Gastrocnemius medialis (tissue), 4 donors: ENCODE measurements around the gene GRM5. TPM values are rescaled to one million over a fixed set of nuclear protein-coding genes. Genes with fewer than 3 reads are reported as not detected.

Experiments used
- ATAC-seq, 2 donors: fragments of 150-250 bp; one replicate each; pipeline ENCODE4 v1.9.1; 2016
- DNase-seq, 2 donors: peaks; one replicate each; pipeline ENCODE4 v3.0.0-alpha.2; 2019
- H3K27ac ChIP-seq, 4 donors: fragments of 200-600 bp; sonication (generic); 1 replicate in 1 of 4; 2 replicates in 3 of 4; pipeline ENCODE4 v1.5.1; 2016 to 2018; ENCODE audit warnings: mild to moderate bottlenecking in 2 of 4, moderate library complexity in 1 of 4
- H3K27me3 ChIP-seq, 3 donors: fragments of 200-600 bp; sonication (generic) in 2 of 3; 1 replicate in 1 of 3; 2 replicates in 2 of 3; pipeline versions ENCODE4 v1.5.1 to v1.6.0; 2016 to 2019; ENCODE audit warnings: mild to moderate bottlenecking in 1 of 3, moderate library complexity in 1 of 3
- H3K36me3 ChIP-seq, 2 donors: fragments of 200-600 bp; sonication (generic) in 1 of 2; one replicate each; pipeline ENCODE4 v1.5.1; 2017 to 2018
- H3K4me1 ChIP-seq, 2 donors: fragments of 200-600 bp; sonication (generic) in 1 of 2; one replicate each; pipeline ENCODE4 v1.5.1; 2016 to 2017; ENCODE audit warnings: mild to moderate bottlenecking in 2 of 2
- H3K4me3 ChIP-seq, 4 donors: fragments of 200-600 bp; sonication (generic) in 3 of 4; 1 replicate in 1 of 4; 2 replicates in 3 of 4; pipeline ENCODE4 v1.5.1; 2016 to 2019; ENCODE audit warnings: mild to moderate bottlenecking in 2 of 4
- H3K9me3 ChIP-seq, 3 donors: fragments of 200-600 bp; sonication (generic) in 2 of 3; 1 replicate in 1 of 3; 2 replicates in 2 of 3; pipeline ENCODE4 v1.5.1; 2016 to 2019
- POLR2A ChIP-seq, 2 donors: fragments of 450-650 bp; IDR thresholded peaks; one replicate each; pipeline ENCODE4 v1.6.1; 2017; ENCODE audit warnings: antibody characterized with exemption in 2 of 2, mild to moderate bottlenecking in 2 of 2, moderate library complexity in 2 of 2
- in situ Hi-C, 4 donors: fragments of 200-750 bp; cut with MboI; loops; one replicate each; pipeline versions ENCODE4 v1.15.0 to v1.8.0; 2017; ENCODE audit warnings: low sequenced_read_pairs in 4 of 4
- intact Hi-C: fragments of 100-400 bp; cut with DNase I; formaldehyde crosslinking; loops from one replicate; pipeline ENCODE4 v1.15.1; 2023; ENCODE audit warnings: low total_unique reads
- total RNA-seq, 4 donors: library from RNA; depleted of rRNA; stranded (reverse); fragments of >200 nt; gene quantifications; one replicate each; pipeline versions ENCODE4 v1.1.0 to v1.2.3, GENCODE V29; 2016
- TF ChIP-seq, protein P1 (sequence below), 5 experiments: fragments of 450-650 bp in 3 of 5; fragments of 200-600 bp in 2 of 5; sonication (generic) in 2 of 5; IDR thresholded peaks in 4 of 5; conservative IDR thresholded peaks in 1 of 5; 1 replicate in 4 of 5; 2 replicates in 1 of 5; pipeline ENCODE4 v1.5.1; 2016 to 2019; ENCODE audit warnings: antibody characterized with exemption in 5 of 5, mild to moderate bottlenecking in 3 of 5, moderate library complexity in 3 of 5

The GRM5 gene
- total RNA-seq, 4 donors from 2014 or later: not detected

DNA sequence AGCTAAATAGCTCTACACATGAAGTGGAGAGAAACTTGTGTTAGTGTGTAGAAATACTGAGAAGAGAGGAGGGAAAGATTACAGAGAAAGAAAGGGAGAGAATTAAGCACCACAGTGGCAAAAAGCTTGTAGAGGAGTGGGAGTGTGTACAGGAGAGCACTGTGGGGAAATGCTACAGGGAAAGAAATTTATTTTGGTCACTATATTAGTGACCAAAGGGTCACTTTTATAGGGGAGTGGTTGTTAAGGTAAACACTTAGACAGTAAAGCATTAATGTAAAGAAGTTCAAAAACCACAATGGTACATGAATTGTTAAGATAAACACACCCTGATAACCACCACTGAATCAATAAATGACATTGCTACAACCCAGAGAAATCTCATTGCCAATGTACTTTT lies 421.1 kb downstream of the GRM5 start:
- no peak for TF ChIP-seq POLR2A (IDR thresholded peaks at IDR 0.05)
- TF ChIP-seq, protein P1, sequence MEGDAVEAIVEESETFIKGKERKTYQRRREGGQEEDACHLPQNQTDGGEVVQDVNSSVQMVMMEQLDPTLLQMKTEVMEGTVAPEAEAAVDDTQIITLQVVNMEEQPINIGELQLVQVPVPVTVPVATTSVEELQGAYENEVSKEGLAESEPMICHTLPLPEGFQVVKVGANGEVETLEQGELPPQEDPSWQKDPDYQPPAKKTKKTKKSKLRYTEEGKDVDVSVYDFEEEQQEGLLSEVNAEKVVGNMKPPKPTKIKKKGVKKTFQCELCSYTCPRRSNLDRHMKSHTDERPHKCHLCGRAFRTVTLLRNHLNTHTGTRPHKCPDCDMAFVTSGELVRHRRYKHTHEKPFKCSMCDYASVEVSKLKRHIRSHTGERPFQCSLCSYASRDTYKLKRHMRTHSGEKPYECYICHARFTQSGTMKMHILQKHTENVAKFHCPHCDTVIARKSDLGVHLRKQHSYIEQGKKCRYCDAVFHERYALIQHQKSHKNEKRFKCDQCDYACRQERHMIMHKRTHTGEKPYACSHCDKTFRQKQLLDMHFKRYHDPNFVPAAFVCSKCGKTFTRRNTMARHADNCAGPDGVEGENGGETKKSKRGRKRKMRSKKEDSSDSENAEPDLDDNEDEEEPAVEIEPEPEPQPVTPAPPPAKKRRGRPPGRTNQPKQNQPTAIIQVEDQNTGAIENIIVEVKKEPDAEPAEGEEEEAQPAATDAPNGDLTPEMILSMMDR (IDR thresholded peaks at IDR 0.05 in 4 of 5, conservative IDR thresholded peaks at IDR 0.05 in 1 of 5): no peak
- Histone ChIP-seq H3K36me3 (no peaks in the 10 kb centered on the region), H3K9me3 (no peaks in the 10 kb centered on the region), H3K4me1 (no peaks in the 10 kb centered on the region), H3K27ac (no peak overlapping the region), H3K4me3 (no peak overlapping the region), H3K27me3 (no peaks in the 10 kb centered on the region)
- in situ Hi-C loops: no loop called here
- intact Hi-C loops: no loop called here
- DNase-seq: no peak
- ATAC-seq: no peak

DNA sequence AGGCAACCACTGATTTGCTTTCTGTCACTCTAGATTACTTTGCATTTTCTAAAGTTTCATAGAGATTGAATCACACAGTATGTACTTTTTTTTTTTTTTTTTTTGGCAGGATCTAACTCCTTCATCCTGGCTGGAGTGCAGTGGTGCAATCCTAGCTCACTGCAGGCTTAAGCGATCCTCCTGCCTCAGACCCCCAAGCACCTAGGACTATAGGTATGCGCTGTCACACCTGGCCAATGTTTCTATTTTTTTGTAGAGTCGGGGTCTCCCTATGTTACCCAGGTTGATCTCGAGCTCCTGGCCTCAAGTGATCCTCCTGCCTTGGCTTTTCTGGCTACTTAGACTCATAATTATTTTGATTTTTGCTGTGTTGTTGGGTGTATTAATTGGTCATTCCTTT lies 433.6 kb downstream of the GRM5 start:
- ATAC-seq: no peak
- H3K27me3 ChIP-seq: no peaks in the 10 kb centered on the region
- no peaks in the 10 kb centered on the region for H3K9me3 ChIP-seq
- TF ChIP-seq POLR2A (IDR thresholded peaks at IDR 0.05): no peak
- TF ChIP-seq, protein P1 (IDR thresholded peaks at IDR 0.05 in 4 of 5, conservative IDR thresholded peaks at IDR 0.05 in 1 of 5): no peak
- no peak overlapping the region for H3K4me3 ChIP-seq
- intact Hi-C loops: no loop called here
- no peak for DNase-seq
- H3K36me3 ChIP-seq: no peaks in the 10 kb centered on the region
- in situ Hi-C loops: no loop called here
- H3K4me1 ChIP-seq: no peaks in the 10 kb centered on the region
- H3K27ac ChIP-seq: no peak overlapping the region

DNA sequence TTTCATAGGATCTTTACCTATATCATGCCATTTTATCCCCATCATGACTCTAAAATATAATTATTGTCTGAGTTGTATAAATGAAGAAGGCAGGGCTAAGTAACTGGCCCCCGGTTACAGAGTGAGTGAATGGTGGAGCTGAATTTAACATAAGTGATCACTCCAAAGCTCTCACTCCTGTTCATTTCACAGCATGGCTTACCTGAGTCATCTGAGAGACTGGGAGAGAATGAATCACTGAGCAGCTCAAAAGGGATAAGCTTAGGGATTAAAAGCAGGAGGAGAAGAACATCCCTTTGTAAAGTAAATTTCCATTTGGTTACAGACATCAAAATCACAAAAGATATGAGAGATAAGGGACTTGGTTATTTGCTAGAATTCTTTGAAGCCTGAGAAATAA lies 434.3 kb downstream of the GRM5 start:
- in situ Hi-C loops: no loop called here
- Histone ChIP-seq H3K4me3 (no peak overlapping the region), H3K27ac (no peak overlapping the region), H3K27me3 (no peaks in the 10 kb centered on the region), H3K9me3 (no peaks in the 10 kb centered on the region), H3K4me1 (no peaks in the 10 kb centered on the region), H3K36me3 (no peaks in the 10 kb centered on the region)
- DNase-seq: no peak
- no peak for TF ChIP-seq POLR2A (IDR thresholded peaks at IDR 0.05)
- TF ChIP-seq, protein P1 (IDR thresholded peaks at IDR 0.05 in 4 of 5, conservative IDR thresholded peaks at IDR 0.05 in 1 of 5): no peak
- no peak for ATAC-seq
- intact Hi-C loops: no loop called here

DNA sequence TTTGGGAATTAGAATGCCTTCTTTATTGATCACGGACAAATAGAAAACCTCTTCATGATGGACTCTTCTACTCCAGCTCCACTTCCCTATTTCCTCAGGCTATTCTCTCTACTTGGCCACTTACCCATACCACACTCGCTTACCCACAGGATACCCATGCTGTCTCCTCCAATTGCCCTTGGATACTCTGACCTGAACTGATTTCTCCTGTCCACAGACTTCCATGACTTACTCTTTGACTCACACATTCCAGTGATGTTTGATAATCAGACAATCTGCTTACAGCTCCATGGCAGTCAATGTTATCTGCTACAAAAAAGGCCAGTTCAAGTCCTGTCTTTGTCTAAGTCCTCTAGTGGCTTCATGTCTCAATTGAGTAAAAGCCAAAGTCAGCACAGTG lies 436.3 kb downstream of the GRM5 start:
- ATAC-seq: no peak

DNA sequence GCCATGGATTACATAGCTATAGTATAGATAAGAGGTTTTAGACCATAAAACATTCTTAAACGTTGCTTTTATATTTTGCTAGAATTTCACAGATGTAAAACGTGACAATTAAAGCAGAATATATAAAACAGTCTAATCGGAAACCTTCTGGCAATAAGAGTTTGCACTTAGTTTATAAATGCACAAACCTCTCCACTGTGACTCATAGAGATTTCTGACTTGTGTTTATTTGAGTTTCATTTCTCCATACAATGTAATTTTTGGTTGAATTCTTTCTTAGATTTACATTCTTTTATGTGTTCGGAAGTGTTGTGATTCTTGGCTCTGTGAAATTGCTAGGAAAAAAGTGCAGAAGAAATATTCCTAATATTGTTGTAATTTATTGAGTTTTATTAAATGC lies 439.6 kb downstream of the GRM5 start:
- in situ Hi-C loops: no loop called here
- intact Hi-C loops: no loop called here
- TF ChIP-seq, protein P1 (IDR thresholded peaks at IDR 0.05 in 4 of 5, conservative IDR thresholded peaks at IDR 0.05 in 1 of 5): no peak
- TF ChIP-seq POLR2A (IDR thresholded peaks at IDR 0.05): no peak
- no peak for DNase-seq
- Histone ChIP-seq H3K4me3 (no peak overlapping the region), H3K4me1 (no peaks in the 10 kb centered on the region), H3K36me3 (no peaks in the 10 kb centered on the region), H3K9me3 (no peaks in the 10 kb centered on the region), H3K27me3 (no peaks in the 10 kb centered on the region), H3K27ac (no peak overlapping the region)
- no peak for ATAC-seq

More for the DNA sequence above, 436.3 kb downstream of the GRM5 start:
- TF ChIP-seq, protein P1 (IDR thresholded peaks at IDR 0.05 in 4 of 5, conservative IDR thresholded peaks at IDR 0.05 in 1 of 5): no peak
- TF ChIP-seq POLR2A (IDR thresholded peaks at IDR 0.05): no peak
- H3K27me3 ChIP-seq: no peaks in the 10 kb centered on the region
- H3K4me1 ChIP-seq: no peaks in the 10 kb centered on the region
- no peak overlapping the region for H3K27ac ChIP-seq
- no peaks in the 10 kb centered on the region for H3K9me3 ChIP-seq
- no peak overlapping the region for H3K4me3 ChIP-seq
- intact Hi-C loops: no loop called here
- H3K36me3 ChIP-seq: no peaks in the 10 kb centered on the region
- DNase-seq: no peak
- in situ Hi-C loops: no loop called here
